Measurements from ENCODE around the gene MRPS12. TPM values are rescaled to one million over a fixed set of nuclear protein-coding genes. Genes with fewer than 3 reads are reported as not detected.

Gene MRPS12
- total RNA-seq, 4 donors from 2014 or later: 18.0 to 33.2 (median 27.3) TPM

DNA sequence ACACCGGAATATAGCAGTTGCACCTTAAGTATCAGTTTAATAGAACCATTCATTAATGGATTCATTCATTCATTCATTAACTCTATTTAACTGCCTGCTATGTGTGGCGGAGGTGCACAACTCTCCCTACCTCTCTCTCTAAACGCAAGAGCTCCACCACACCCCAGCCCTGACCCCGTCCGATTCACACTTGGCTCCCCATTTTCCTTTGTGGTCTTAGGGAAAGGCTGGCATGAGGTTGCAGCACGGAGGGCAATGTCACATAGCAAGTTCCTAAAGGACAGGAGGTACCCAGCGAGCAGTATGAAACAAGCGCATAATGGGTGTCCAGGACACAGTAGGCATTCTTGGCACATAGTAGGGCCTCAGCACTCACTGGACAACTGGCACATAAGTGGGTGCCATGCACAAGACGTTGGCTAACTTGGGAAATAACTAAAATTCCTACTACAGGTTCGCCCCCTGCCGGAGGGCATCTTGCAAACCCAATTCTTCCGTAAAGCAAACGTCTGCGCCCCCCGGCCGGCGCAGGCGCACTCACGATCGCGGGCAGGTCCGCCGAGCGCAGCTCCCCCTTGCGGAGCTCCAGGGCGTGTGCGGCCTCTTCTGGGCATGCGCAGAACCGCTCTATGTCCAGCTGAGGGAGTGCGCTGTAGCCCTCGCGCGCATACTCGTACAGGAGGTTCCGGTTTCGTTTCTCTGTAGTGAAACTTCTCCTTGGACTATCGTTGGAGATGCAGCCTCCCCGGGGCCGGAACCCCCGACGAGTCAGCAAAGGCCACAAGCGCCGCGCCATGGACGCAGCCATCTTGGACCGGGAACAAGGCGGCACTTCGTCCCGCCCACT, 592 bp upstream of the MRPS12 start, which contains the start of gene SARS2:
TSS of gene SARS2 (minus strand) at position 835 of the 847 bp plus-strand sequence. CDS start at position 808, 27 bp downstream.
- Histone ChIP-seq H3K4me3 (peak within 1 kb of the TSS; percentile 65 to 75 (median 68)), H3K9me3 (no peaks in the 10 kb centered on the region), H3K27ac (replicated peaks in 1 of 4) (peak within 1 kb of the TSS; percentile 85 to 90 (median 88)), H3K36me3 (peaks cover 12 to 47% (median 23%) of the 10 kb centered on the region in 4 donors), H3K4me1 (peaks cover 29 to 33% (median 31%) of the 10 kb centered on the region in 4 donors), H3K27me3 (no peaks in the 10 kb centered on the region)
- TF ChIP-seq, protein P1, sequence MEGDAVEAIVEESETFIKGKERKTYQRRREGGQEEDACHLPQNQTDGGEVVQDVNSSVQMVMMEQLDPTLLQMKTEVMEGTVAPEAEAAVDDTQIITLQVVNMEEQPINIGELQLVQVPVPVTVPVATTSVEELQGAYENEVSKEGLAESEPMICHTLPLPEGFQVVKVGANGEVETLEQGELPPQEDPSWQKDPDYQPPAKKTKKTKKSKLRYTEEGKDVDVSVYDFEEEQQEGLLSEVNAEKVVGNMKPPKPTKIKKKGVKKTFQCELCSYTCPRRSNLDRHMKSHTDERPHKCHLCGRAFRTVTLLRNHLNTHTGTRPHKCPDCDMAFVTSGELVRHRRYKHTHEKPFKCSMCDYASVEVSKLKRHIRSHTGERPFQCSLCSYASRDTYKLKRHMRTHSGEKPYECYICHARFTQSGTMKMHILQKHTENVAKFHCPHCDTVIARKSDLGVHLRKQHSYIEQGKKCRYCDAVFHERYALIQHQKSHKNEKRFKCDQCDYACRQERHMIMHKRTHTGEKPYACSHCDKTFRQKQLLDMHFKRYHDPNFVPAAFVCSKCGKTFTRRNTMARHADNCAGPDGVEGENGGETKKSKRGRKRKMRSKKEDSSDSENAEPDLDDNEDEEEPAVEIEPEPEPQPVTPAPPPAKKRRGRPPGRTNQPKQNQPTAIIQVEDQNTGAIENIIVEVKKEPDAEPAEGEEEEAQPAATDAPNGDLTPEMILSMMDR (IDR thresholded peaks at IDR 0.05): peak in 2 of 3 experiments; percentile 100
- TF ChIP-seq POLR2A (IDR thresholded peaks at IDR 0.05; ENCODE audit: low read depth) (no peak), POLR2AphosphoS5 (IDR thresholded peaks at IDR 0.05) (peak in 1 of 2 donors; percentile 86)
- peak; percentile 99 for DNase-seq (ENCODE audit: extremely low spot score)
- intact Hi-C loops (cut with DNase I): loop anchor here (5.0 to 10.0 kb wide), 3 partner anchors 305 to 528 kb away; partner anchors contain the start of gene FAM98C
- 5% methylated on average over 30 of the region's 49 CpGs for WGBS

DNA sequence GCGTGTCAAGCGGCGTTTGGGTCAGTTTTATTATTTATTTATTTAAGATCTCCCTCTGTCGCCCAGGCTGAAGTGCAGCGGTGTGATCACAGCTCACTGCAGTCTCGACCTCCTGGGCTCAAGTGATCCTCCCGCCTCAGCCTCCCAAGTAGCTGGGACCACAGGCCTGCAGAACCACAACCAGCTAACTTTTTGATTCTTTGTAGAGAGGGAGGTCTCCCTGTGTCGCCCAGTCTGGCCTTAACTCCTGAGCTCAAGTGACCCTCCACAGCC, 713 bp downstream of the MRPS12 start:
- Histone ChIP-seq H3K27ac (replicated peaks in 1 of 4) (peak overlapping the region in 3 of 4 donors; percentile 85 to 90 (median 90)), H3K4me1 (peaks cover 29 to 33% (median 31%) of the 10 kb centered on the region in 4 donors)

DNA sequence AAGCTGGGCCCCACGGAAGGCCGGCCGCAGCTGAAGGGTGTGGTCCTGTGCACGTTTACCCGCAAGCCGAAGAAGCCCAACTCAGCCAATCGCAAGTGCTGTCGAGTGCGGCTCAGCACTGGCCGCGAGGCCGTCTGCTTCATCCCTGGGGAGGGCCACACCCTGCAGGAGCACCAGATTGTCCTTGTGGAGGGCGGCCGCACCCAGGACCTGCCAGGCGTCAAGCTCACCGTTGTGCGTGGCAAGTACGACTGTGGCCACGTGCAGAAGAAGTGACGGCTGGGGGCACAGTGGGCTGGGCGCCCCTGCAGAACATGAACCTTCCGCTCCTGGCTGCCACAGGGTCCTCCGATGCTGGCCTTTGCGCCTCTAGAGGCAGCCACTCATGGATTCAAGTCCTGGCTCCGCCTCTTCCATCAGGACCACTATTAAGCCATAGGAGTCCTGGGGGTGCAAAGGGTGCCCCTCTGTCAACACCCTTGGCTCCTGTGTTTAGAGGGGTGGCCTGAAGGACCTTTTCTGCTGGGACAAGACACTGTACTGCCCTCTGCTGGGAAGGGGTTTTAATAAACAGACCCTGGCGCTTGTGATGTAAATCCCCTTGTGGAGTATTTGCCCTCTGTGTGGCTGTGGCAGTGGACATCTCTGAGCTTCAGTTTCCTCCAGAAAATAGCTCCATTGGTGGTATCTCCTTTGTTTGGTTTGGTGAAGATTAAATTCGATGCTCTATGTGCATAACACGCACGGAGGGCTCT, 1.9 kb downstream of the MRPS12 start:
- no peak overlapping the region for H3K4me3 ChIP-seq
- H3K27ac ChIP-seq (replicated peaks in 1 of 4): no peak overlapping the region
- peaks cover 6 to 37% (median 14%) of the 10 kb centered on the region in 4 donors for H3K36me3 ChIP-seq
- 91% methylated on average over 9 of the region's 29 CpGs for WGBS
- H3K27me3 ChIP-seq: no peaks in the 10 kb centered on the region
- intact Hi-C loops (cut with DNase I): loop anchor here (5.0 to 10.0 kb wide), 2 partner anchors 308 to 530 kb away; partner anchors contain the start of gene FAM98C
- no peak for DNase-seq (ENCODE audit: extremely low spot score)
- peaks cover 29 to 33% (median 31%) of the 10 kb centered on the region in 4 donors for H3K4me1 ChIP-seq
- TF ChIP-seq, protein P1 (IDR thresholded peaks at IDR 0.05): peak in 2 of 3 experiments; percentile 22 to 26
- no peak for TF ChIP-seq EP300 (IDR thresholded peaks at IDR 0.05)
- H3K9me3 ChIP-seq: no peaks in the 10 kb centered on the region

More for the DNA sequence above, 713 bp downstream of the MRPS12 start:
- 30% methylated on average over 8 of the region's 8 CpGs for WGBS
- H3K4me3 ChIP-seq: peak overlapping the region; percentile 65 to 75 (median 68)
- no peak for TF ChIP-seq EP300 (IDR thresholded peaks at IDR 0.05)
- TF ChIP-seq, protein P1 (IDR thresholded peaks at IDR 0.05): no peak
- no peak for TF ChIP-seq POLR2AphosphoS5 (IDR thresholded peaks at IDR 0.05)
- TF ChIP-seq POLR2A (IDR thresholded peaks at IDR 0.05; ENCODE audit: low read depth): no peak
- no peak for DNase-seq (ENCODE audit: extremely low spot score)
- no peaks in the 10 kb centered on the region for H3K9me3 ChIP-seq
- intact Hi-C loops (cut with DNase I): loop anchor here (5.0 to 10.0 kb wide), 2 partner anchors 307 to 529 kb away; partner anchors contain the start of gene FAM98C
- H3K27me3 ChIP-seq: no peaks in the 10 kb centered on the region
- H3K36me3 ChIP-seq: peaks cover 6 to 42% (median 14%) of the 10 kb centered on the region in 4 donors

DNA sequence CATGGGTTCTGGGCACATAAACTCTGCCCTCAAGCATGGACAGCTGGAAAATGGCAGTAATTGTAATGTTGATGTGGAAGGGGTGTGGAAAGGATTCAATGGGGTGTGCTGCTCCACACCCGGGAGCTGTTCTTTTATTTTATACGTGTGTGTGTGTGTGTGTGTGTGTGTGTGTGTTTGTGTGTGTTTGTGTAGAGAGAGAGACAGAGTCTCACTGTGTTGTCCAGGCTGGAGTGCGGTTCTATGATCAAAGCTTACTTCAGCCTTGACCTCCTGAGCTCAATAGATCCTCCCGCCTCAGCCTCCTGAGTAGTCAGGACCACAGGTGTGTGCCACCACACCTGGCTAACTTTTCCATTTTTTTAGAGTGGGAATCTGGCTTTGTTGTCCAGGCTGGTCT, 2.8 kb downstream of the MRPS12 start:
- no peak overlapping the region for H3K27ac ChIP-seq (replicated peaks in 1 of 4)
- no peak overlapping the region for H3K4me3 ChIP-seq
- H3K9me3 ChIP-seq: no peaks in the 10 kb centered on the region
- TF ChIP-seq POLR2A (IDR thresholded peaks at IDR 0.05; ENCODE audit: low read depth): no peak
- TF ChIP-seq POLR2AphosphoS5 (IDR thresholded peaks at IDR 0.05): no peak
- TF ChIP-seq, protein P1 (IDR thresholded peaks at IDR 0.05): no peak
- no peak for TF ChIP-seq EP300 (IDR thresholded peaks at IDR 0.05)
- DNase-seq (ENCODE audit: extremely low spot score): no peak
- intact Hi-C loops (cut with DNase I): loop anchor here (5.0 to 10.0 kb wide), 2 partner anchors 309 to 531 kb away; partner anchors contain the start of gene FAM98C
- H3K36me3 ChIP-seq: peaks cover 6 to 34% (median 14%) of the 10 kb centered on the region in 4 donors
- WGBS: 57% methylated on average over 4 of the region's 4 CpGs
- H3K27me3 ChIP-seq: no peaks in the 10 kb centered on the region
- H3K4me1 ChIP-seq: peaks cover 29 to 33% (median 31%) of the 10 kb centered on the region in 4 donors
